ENCODE data around the gene BCAR1.
"Not testable (repeated sequence)": the region's sequence is repeated elsewhere in the genome, so short reads cannot be mapped to it uniquely, and the experiment has no call there.

The BCAR1 gene

GRCh38 chr16:75271441-75272096, 20.1 kb upstream of the BCAR1 start:
- DNase-seq, result no peak

GRCh38 chr16:75269358-75269757, 17.9 kb upstream of the BCAR1 start:
- DNase-seq, result not testable (repeated sequence)

GRCh38 chr16:75267631-75268264, 16.3 kb upstream of the BCAR1 start:
- peak; percentile 90 for DNase-seq

- peak; percentile 28 for DNase-seq
Measured at GRCh38 chr16:75266738-75267630, 15.6 kb upstream of the BCAR1 start.

- no peak for DNase-seq
Measured at GRCh38 chr16:75265911-75266701, 14.7 kb upstream of the BCAR1 start.

GRCh38 chr16:75264999-75265910, 13.8 kb upstream of the BCAR1 start:
- no peak for DNase-seq

- DNase-seq, result peak; percentile 52
Measured at GRCh38 chr16:75264457-75264998, 13.1 kb upstream of the BCAR1 start.

GRCh38 chr16:75263963-75264445, 12.6 kb upstream of the BCAR1 start:
- peak; percentile 62 for DNase-seq

GRCh38 chr16:75263291-75263962, 12.0 kb upstream of the BCAR1 start:
- DNase-seq, result no peak

GRCh38 chr16:75262800-75263127, 11.3 kb upstream of the BCAR1 start:
- DNase-seq, result no peak

GRCh38 chr16:75262104-75262799, 10.8 kb upstream of the BCAR1 start:
- DNase-seq, result no peak

GRCh38 chr16:75261590-75262078, 10.2 kb upstream of the BCAR1 start:
- DNase-seq, result no peak

- DNase-seq, result no peak
Measured at GRCh38 chr16:75260851-75261589, 9.6 kb upstream of the BCAR1 start.

GRCh38 chr16:75258807-75259141, 7.3 kb upstream of the BCAR1 start:
- DNase-seq, result no peak

- peak; percentile 32 for DNase-seq
Measured at GRCh38 chr16:75257886-75258806, 6.7 kb upstream of the BCAR1 start.

GRCh38 chr16:75256696-75257343, 5.4 kb upstream of the BCAR1 start:
- DNase-seq, result peak; percentile 56

- no peak for DNase-seq
Measured at GRCh38 chr16:75256059-75256571, 4.7 kb upstream of the BCAR1 start.
